GM18907 (cell line): ENCODE data around the gene GBGT1.

Experiments used
- ATAC-seq: cut with Tn5 transposase; IDR thresholded peaks from one replicate; pipeline ENCODE4 v1.9.1; 2021; ENCODE audit warnings: mild to moderate bottlenecking, moderate library complexity; ENCODE audit not compliant: unreplicated experiment

The GBGT1 gene

GRCh38 chr9:133104718-133105460 lies 58.8 kb downstream of the GBGT1 start:
- ATAC-seq, result no peak

- ATAC-seq, result no peak
Measured at GRCh38 chr9:133103987-133104505, 59.7 kb downstream of the GBGT1 start.

GRCh38 chr9:133103183-133103986 lies 60.3 kb downstream of the GBGT1 start:
- ATAC-seq, result no peak
